Tibial artery (tissue), 4 donors: ENCODE data around the gene TNS1.

ENCODE experiments used
- DNase-seq, 2 donors: peaks; one replicate each; pipeline ENCODE4 v3.0.0-alpha.2; 2019
- H3K27ac ChIP-seq, 2 donors: fragments of 200-600 bp; sonication (generic) in 1 of 2; 1 replicate in 1 of 2; 2 replicates in 1 of 2; pipeline ENCODE4 v1.5.1; 2018 to 2019; ENCODE audit warnings: mild to moderate bottlenecking in 1 of 2
- H3K27me3 ChIP-seq, 2 donors: fragments of 200-600 bp; sonication (generic) in 1 of 2; one replicate each; pipeline versions ENCODE4 v1.5.1 to v1.6.0; 2016 to 2019
- H3K36me3 ChIP-seq, 3 donors: fragments of 200-600 bp; sonication (generic) in 2 of 3; one replicate each; pipeline ENCODE4 v1.5.1; 2016 to 2019; ENCODE audit warnings: mild to moderate bottlenecking in 2 of 3
- H3K4me1 ChIP-seq, 4 donors: fragments of 200-600 bp; sonication (generic) in 2 of 4; 1 replicate in 3 of 4; 2 replicates in 1 of 4; pipeline ENCODE4 v1.5.1; 2016 to 2019
- H3K4me3 ChIP-seq, 2 donors: fragments of 200-600 bp; sonication (generic) in 1 of 2; 1 replicate in 1 of 2; 2 replicates in 1 of 2; pipeline ENCODE4 v1.5.1; 2018 to 2019; ENCODE audit warnings: mild to moderate bottlenecking in 2 of 2
- H3K9me3 ChIP-seq, 3 donors: fragments of 200-600 bp; sonication (generic) in 1 of 3; one replicate each; pipeline ENCODE4 v1.5.1; 2016 to 2019
- intact Hi-C: fragments of 100-400 bp; cut with DNase I; formaldehyde crosslinking; loops from one replicate; pipeline ENCODE4 v1.15.0; 2023; ENCODE audit warnings: low total_unique reads
- TF ChIP-seq, protein P1 (sequence below), 2 experiments: fragments of 200-600 bp in 1 of 2; fragments of 450-650 bp in 1 of 2; IDR thresholded peaks; one replicate each; pipeline ENCODE4 v1.5.1; 2017 to 2019; ENCODE audit warnings: antibody characterized with exemption in 2 of 2, mild to moderate bottlenecking in 1 of 2, moderate library complexity in 1 of 2

Gene TNS1

DNA sequence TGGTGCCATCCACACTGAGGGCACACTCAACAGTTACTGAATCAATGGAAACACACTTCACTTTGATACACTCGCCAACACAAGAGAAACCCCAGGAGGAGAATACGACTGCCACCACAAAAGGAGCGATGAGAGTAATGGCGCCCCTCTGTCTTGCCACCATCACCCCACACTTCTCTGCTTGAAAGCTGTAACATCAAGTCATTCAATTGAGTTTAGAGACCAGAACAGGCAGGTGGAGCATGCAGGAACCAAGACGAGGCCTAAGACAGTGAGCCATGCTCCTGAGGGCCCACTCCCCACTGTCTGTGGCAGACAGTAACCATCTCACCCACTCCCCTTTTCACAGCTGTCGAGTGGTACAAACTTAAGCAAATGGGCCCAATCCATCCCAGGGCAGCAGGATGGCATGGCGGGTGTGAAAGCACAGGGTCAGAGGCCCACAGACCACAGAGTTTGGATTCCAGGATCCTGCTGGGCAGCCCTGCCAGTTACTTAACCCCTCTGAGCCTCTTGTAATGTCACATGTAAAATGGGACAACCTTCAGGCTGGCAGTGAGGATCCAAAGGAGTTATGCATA, 101.9 kb downstream of the TNS1 start:
- Histone ChIP-seq H3K36me3 (peaks cover 49 to 61% (median 59%) of the 10 kb centered on the region in 3 donors), H3K27ac (peak overlapping the region; percentile 95 to 98), H3K4me3 (peak overlapping the region; percentile 44 to 53), H3K9me3 (no peaks in the 10 kb centered on the region), H3K4me1 (peaks cover 6 to 99% (median 89%) of the 10 kb centered on the region in 4 donors), H3K27me3 (no peaks in the 10 kb centered on the region)
- no peak for DNase-seq
- TF ChIP-seq, protein P1, sequence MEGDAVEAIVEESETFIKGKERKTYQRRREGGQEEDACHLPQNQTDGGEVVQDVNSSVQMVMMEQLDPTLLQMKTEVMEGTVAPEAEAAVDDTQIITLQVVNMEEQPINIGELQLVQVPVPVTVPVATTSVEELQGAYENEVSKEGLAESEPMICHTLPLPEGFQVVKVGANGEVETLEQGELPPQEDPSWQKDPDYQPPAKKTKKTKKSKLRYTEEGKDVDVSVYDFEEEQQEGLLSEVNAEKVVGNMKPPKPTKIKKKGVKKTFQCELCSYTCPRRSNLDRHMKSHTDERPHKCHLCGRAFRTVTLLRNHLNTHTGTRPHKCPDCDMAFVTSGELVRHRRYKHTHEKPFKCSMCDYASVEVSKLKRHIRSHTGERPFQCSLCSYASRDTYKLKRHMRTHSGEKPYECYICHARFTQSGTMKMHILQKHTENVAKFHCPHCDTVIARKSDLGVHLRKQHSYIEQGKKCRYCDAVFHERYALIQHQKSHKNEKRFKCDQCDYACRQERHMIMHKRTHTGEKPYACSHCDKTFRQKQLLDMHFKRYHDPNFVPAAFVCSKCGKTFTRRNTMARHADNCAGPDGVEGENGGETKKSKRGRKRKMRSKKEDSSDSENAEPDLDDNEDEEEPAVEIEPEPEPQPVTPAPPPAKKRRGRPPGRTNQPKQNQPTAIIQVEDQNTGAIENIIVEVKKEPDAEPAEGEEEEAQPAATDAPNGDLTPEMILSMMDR (IDR thresholded peaks at IDR 0.05): no peak
- intact Hi-C loops: no loop called here

DNA sequence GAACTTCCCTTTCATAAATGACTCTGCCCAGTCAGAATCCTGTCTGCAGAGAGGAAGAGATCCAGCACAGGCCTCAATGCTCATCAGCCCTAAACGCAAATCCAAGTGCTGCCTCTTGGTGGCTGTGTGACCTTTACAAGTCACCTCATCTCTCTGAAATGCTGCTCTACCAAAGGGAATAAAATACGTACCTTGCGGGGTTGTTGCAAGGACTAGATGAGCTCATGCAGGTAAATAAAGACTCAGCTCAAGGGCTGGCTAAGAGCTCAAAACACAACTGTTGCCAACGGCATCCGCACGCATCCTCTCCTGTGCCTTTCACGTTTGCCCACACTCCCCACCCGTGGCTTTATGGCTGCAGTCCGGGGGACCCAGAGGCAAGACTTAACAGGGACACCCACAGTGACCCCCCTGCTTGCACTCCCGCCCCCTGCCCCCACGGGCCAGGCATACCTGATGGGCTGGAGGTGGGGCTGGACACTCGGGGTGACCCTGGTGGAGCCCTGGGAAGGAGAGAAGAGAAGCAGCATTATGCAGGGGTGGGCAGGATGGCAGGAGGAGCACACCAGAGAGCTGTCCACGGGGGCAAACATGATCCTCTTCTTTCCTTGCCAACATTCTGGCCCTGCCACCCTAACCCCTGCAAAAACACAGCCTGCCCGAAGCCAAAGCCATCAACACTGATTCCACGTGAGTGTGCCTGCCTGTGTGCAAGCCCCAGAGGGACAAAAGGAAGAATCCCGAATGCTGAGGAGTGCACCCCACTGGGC, 102.6 kb downstream of the TNS1 start:
- H3K36me3 ChIP-seq: peaks cover 55 to 63% (median 60%) of the 10 kb centered on the region in 3 donors
- H3K27ac ChIP-seq: peak overlapping the region; percentile 95 to 98
- H3K9me3 ChIP-seq: no peaks in the 10 kb centered on the region
- H3K4me1 ChIP-seq: peaks cover 5 to 99% (median 88%) of the 10 kb centered on the region in 4 donors
- H3K27me3 ChIP-seq: no peaks in the 10 kb centered on the region
- TF ChIP-seq, protein P1 (IDR thresholded peaks at IDR 0.05): no peak
- DNase-seq: peak in 1 of 2 donors; percentile 32
- intact Hi-C loops: no loop called here
- H3K4me3 ChIP-seq: peak overlapping the region; percentile 44 to 53

DNA sequence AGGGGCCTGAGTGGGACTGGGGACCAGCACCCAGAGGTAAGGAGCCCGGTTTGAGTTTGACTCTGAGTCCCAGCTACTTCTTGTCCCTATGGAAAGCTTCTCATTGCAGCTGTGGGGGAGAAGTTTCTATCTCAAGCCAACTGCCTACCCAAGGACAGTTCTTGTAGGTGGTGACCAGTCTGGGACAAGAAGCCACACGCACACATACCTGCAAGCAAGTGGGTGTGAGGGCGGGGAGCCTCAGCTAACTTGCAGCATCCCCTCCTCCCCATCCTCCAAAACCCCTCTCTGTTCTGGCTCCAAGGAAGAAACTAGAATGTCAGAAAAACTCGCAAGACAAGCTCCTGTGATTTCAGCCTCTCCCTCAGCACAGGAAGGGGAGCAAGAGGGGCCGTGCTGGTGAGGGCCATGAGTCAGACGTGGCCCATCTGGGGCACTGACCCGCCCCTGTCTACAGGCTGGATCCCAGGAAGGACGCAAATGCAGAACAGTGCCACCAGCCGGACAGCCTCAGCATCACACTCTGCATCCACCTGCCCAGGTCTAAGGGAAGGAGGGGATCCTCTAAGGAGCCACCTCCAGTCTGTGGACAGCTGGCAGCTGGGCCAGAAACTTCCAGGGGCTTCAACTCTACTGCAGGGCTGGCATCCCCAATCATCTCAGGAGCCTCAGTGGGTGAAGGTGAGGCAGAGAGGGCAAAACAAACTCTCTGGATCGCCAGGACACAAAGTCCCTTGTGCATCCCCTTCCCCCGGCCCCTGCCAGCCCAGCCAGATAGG, 103.4 kb downstream of the TNS1 start:
- Histone ChIP-seq H3K27me3 (no peaks in the 10 kb centered on the region), H3K4me1 (peaks cover 0 to 99% (median 87%) of the 10 kb centered on the region in 4 donors), H3K4me3 (peak overlapping the region; percentile 44 to 53), H3K27ac (peak overlapping the region; percentile 95 to 98), H3K36me3 (peaks cover 63 to 64% (median 64%) of the 10 kb centered on the region in 3 donors), H3K9me3 (no peaks in the 10 kb centered on the region)
- intact Hi-C loops: loop anchor here (5.0 kb wide), 1 partner anchor 33 kb away; no protein-coding TSS in a partner anchor
- DNase-seq: peak; percentile 84 to 95
- TF ChIP-seq, protein P1 (IDR thresholded peaks at IDR 0.05): peak; percentile 79 to 85

DNA sequence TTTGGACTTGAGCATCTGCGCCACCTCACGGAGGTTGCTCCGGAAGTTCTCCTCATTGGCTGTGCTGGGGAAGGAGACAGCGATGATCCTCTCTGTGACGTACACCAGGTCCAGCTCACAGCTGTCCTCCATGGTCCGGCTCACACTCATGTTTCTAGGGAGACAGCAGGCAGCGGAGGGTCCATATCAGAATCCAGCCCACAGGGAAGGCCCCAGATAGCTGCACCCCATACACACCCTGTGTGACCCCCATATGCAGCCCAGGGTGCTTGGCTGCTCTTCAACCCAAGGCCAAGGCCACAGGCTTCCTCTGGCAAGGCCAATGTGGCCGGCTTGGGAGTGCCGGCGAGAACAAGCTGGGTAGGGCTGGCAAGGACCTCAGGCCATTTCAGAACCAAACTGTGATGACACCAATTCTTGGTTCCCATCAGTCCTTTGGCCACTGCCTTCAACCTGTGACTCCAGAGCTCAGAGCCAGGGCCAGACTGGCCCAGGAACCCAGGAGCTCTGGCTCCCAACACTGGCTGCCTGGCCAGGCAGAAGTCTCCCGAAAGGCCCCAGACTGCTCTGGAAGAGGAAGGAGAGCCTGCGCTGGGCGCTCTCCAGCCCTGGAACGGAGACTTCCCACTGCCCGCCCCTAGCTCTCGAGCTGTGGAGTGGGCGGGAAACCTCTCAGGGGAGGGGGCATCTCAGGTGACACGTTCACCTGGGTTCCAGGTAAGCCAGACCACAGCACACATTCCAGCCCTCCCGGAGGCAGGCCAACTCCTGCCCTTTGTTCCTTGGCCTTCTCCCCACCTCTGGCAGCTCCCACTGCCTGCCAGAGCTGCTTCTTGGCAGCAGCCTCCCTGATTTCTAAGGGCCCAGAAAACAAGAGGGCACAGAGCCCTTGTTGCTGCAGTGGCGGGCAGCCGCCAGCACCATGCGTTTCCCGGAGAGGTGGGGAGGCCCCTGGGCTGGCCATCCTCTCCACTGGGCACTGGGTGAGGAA, 104.7 kb downstream of the TNS1 start:
- TF ChIP-seq, protein P1 (IDR thresholded peaks at IDR 0.05): no peak
- H3K27ac ChIP-seq: peak overlapping the region; percentile 95 to 98
- peak; percentile 73 to 92 for DNase-seq
- H3K27me3 ChIP-seq: no peaks in the 10 kb centered on the region
- intact Hi-C loops: loop anchor here (5.0 kb wide), 1 partner anchor 34 kb away; no protein-coding TSS in a partner anchor
- no peaks in the 10 kb centered on the region for H3K9me3 ChIP-seq
- H3K4me1 ChIP-seq: peaks cover 0 to 99% (median 82%) of the 10 kb centered on the region in 4 donors
- H3K36me3 ChIP-seq: peaks cover 76 to 77% (median 77%) of the 10 kb centered on the region in 3 donors
- peak overlapping the region; percentile 44 to 53 for H3K4me3 ChIP-seq
